NK-92 (cell line): Measurements from ENCODE around the gene FAM72B.
"Not testable (repeated sequence)": the region's sequence is repeated elsewhere in the genome, so short reads cannot be mapped to it uniquely, and the experiment has no call there.

Source experiments
- DNase-seq: peaks from one replicate; lab custom pipeline; 2025; ENCODE audit not compliant: unreplicated experiment; lab: John Stamatoyannopoulos, UW

The FAM72B gene

DNA sequence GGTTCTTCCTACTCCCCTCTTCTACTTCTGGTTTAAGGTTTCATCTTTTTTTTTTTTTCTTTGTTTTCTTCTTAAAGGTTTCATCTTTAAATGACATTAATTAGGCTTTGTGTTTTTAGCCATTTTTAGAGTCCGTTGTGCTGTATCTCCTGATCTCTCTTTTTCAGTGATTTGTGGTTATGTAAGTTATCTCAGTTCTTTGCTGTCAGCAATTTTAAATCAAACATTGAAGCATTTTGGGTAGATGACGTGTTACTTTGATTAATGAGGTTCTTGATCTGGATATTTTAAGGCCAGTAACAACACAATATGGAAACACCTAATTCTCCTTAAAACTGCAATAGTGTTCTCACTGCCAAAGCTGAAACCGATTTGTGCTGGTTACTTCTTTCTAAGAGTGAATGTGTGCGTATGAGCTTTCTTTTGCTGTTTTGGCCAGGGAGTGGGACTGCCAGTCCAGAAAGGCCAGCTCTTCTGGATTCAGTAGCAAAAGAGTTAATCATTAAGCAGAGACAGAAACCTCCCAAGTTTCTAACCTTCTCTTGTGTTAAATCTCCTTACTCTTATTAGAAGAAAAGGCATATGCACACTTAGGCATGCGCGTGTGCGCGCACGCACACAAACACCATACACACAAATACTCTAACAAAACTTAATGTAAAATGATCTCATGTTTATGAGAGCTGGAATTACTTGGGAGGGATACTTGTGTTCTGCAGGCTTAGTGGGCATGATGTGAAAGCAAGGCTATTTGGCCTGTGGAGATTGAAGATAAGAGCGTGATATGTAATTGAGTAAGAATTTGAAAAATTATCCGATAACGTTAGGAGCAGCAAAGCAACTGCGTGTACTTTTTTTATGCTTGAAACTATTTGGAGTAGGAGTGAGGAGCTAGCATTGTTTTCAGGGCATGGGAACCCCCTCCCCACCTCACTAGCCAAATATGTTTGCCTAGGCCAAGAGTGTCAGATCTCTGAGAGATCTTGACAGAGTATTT is 17.1 kb upstream of the FAM72B start:
- DNase-seq, result not testable (repeated sequence)

DNA sequence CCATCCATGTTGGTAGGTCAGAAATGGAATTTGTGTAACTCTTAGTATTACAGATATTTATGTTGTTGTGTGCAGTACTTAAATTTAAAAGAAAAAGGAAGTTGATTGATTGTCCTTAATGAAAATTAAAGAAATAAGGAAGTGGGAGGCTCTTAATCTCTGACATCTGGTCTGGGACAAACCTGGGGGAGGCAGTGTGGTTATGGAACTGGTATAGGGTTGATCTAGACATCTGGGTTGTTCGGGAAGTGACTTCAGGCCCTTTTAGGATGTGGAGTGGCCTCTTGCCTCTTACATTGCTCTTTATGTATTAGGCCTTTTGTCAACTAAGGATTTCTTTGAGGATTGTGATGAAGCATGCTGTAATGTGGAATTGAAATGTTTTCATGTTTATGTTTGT is 16.1 kb upstream of the FAM72B start:
- not testable (repeated sequence) for DNase-seq

DNA sequence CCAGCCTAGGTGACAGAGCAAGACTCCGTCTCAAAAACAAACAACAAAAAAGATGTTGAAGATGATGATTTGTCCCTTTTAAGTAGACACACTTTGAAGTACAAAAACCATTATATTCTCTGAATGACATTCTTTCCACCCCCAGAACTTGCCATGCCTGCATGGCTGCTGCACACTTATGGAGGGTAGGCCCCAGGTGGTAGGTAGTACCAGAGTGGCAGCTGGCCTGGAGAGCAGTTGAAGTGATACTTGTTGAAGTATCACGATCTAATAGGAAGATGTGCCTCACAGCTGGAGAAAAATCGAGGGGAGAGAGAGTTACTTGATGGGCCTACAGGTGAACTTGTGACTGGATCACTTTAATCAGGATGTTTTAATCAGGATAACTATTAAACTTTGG is 15.6 kb upstream of the FAM72B start:
- not testable (repeated sequence) for DNase-seq

DNA sequence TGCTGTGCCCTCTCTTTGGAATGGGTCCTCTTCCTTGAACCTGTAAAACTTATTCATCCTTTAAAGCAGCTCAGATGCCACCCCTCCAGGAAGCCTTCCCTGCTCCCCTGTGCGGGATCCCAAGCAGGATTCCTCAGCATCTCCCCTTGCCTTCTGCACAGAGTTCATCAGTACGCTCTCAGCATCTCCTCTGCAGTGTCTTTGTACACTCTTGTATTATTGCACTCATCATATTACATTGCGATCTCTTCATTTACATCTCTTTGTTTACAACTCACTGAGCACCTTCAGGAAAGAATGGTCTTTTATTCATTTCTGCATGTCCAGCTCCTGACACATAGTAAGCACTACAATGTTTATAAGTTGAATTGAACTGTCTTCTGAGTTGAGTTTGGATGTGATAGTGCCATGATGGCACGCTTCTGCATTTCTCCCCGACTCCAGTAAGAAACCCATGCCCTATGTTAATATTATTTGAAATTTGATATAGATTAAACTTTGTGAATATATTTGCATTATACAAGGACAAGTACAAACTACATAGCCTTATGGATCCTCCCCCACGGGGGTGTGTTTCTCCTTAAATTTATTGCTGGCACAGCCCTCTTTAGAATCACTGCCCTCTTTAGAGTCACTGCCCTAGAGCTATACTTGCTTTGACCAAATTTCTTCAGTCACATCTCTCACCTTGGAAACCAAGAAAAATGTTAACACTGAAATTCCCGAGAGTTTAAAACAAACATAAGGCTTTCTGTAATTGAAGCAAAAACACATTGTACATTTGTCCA is 13.1 kb upstream of the FAM72B start:
- not testable (repeated sequence) for DNase-seq

DNA sequence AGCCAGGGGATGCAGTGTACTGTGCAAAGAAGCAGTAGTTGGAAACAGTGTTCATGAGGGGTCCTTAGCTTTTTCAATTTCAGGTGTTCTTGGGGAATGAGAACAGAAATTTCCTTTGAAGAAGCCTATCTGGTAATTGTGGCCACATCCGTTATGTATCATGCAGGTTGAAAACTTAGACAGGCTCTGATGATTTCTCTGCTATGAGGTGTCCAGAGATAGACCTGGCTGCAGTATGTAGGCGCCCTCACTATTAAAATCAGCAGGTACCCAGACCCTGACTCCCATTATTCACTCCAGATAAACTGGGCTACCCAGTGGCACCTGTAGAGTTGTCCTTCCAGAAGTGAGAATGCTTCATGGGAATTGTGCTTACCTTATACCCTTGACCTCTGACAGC is 8.4 kb upstream of the FAM72B start:
- not testable (repeated sequence) for DNase-seq

DNA sequence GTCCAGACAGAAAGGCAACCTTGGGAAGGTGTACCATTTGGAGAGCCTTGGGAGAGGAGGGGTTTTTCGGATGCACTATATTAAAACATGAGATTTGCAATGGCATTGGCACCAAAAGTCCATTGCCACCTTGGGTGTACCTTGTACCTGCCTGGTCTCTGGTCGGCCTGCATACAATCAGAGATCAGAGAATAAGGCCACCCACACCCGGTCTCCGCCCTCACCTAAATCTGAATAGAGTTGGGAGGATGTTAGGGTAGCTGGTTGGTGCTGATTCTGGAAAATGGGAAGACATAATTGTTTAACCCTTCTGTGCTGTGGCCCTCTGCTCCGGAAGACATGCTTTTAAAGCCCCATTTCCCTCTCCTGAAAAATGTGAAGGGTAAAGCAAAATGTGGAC is 3.8 kb upstream of the FAM72B start:
- not testable (repeated sequence) for DNase-seq

DNA sequence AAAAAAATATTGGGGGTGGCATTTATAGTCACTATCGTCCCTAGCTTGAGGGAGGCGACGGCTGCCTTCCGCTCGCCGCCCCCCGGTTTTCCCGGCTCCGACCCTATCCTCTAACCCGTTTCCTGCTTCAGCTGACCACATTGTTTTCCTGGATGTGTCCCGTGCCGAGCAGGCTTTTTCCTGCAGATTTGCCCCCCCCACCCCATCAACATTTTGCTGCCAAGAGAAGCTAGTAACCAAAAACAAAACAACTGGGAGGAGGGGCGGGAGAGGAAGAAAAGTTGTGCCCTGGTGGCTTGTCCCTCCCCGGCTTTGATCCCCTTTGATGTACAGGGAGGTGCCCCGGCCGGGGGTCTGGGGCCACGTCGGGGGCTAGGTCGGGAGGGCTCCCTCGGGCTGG is 2.1 kb upstream of the FAM72B start:
- not testable (repeated sequence) for DNase-seq

DNA sequence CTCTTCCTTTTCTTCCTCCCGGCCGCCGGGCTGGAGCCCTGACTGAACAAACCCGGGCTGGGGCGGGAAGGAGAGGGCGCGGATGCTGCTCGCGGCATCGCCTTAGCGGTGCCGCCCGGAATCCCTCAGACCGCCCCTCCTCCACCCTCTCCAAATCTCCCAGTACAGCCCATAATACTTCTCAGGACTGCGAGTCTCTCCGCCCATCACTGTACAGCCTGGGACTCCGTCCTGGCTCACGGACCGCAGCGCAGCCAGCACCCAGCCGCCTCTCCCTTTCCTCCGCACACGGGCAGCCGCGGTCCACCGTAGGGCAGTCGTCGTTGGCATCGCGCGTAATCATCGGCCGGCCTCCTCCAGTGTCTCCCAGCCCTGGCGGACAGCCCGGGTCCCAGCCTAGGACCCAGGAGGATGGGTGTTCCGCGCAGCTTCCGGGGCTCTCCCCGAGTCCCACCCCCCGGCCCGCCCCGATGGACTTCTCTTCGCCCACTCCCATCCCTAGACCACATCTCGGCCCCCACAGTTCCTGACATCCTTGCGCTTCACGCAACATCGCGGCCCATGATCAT is 1.1 kb upstream of the FAM72B start:
- DNase-seq, result not testable (repeated sequence)

DNA sequence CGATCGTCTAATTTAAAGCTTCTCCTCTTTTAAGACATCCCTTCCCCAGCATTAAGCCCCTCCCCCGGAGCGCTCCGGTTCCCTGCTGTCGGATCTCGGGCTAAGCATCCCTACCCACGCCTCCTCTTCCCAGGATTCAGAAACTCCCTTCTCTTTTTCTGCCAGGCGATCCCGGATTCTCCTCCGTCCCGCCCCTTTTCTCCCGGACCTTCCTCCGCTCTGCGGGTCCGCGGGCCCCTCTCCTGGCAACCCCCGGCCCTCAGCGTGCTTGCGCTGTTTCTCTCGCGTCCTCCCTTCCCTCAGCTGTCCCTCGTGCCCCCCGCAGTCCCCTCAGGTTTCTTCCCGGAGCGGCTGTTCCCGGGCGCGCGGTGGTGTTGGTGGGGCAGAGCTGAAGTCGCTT is 273 bp downstream of the FAM72B start:
- not testable (repeated sequence) for DNase-seq

DNA sequence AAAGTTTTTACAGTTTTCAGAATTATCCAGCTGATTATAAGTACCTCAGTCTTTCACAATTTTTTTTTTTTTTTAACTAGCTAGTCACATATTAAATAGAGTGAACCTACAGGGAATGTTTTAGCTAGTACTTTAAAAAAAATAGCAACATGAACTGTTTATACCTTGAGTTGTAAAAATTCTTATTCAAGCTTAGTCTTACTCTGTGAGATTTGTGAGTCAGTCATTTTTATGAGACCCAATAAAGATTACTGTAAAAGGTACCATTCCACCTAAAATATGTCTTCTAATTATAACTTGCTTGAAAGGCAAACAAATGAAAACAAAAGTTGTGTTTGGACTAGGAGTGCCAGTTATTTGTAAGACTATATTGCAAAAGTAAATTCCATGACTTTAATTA is 5.9 kb downstream of the FAM72B start:
- not testable (repeated sequence) for DNase-seq

DNA sequence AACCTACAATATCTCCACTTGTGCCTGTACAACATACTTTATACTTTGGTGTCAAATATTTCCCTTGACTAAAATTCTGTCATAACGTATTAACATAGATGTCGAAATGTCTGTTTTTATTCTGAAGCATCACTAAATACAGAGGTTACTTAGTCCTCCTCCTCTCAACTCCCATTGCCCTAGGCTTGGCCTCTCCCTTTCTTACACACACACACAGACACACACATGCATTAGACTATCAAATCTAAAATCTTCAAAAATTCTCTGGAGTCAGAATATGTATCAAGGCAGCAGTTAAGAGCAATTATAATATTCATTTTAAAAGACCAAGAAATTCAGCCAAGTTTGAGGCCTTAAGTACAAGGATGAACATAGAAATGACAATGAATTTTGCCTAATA is 7.5 kb downstream of the FAM72B start:
- not testable (repeated sequence) for DNase-seq

DNA sequence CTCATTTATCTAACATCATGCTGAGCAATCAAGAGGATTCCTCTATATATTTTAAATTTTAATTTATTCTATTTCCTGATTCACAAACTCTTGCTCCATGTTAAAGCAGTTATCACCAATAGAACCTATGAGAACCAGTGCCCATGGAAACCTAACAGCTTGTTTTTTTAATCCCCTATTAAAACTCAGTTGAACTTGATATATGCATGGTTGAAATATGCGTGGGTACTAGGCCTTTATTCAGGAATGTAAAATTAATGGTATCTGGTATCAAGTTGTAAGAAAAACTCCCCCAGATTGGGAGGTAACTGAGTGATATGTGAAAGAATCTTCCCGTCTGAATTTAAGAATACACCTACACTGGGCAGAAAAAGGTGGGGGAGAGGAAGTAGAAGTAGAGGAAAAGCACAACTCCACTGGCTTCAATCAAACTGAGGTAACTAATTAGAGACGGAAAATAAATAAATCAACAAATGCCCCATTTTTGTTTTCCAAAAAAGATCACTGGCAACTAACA is 15.9 kb downstream of the FAM72B start:
- not testable (repeated sequence) for DNase-seq

DNA sequence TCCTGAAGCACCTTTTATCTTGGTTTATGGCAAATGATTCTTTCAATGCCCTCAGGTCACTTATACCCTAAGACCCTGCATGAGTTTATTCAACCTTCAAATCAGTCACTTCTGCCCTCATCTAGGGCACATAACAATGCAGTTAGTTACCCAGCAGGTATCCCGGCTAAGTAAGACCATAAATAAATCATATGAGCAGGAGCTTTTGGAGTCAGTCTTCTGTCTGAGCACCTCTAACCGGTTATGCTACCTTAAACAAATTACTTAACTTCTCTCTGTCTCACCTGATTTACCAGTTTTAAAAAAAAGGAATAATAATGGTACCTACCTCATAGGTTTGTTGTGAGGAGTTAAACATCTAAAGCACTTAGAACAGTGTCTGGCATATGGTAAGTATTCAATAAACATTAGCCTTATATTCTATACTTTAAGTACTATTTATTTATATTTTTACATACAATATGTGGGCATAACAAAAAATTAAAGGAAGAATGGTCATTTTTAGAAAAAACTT is 16.9 kb downstream of the FAM72B start:
- DNase-seq, result not testable (repeated sequence)

DNA sequence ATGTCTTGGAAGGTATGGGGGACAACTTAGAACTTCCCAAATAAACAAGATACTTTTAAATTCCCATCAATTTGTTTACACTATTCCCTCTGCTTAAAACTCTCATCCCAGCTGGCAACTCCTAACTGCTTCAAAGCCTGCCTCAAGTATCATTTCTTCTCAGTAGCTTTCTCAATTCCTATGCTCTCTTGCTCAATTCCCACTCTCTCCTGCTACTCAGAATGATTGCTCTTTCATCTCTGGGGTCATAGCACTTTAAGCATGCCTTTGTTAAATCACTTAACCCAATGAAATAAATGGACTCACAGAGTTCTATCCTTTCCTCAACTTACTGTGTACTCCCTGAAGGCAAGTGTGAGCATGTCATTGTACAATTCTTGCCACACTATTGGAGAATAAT is 18.8 kb downstream of the FAM72B start:
- DNase-seq, result not testable (repeated sequence)

DNA sequence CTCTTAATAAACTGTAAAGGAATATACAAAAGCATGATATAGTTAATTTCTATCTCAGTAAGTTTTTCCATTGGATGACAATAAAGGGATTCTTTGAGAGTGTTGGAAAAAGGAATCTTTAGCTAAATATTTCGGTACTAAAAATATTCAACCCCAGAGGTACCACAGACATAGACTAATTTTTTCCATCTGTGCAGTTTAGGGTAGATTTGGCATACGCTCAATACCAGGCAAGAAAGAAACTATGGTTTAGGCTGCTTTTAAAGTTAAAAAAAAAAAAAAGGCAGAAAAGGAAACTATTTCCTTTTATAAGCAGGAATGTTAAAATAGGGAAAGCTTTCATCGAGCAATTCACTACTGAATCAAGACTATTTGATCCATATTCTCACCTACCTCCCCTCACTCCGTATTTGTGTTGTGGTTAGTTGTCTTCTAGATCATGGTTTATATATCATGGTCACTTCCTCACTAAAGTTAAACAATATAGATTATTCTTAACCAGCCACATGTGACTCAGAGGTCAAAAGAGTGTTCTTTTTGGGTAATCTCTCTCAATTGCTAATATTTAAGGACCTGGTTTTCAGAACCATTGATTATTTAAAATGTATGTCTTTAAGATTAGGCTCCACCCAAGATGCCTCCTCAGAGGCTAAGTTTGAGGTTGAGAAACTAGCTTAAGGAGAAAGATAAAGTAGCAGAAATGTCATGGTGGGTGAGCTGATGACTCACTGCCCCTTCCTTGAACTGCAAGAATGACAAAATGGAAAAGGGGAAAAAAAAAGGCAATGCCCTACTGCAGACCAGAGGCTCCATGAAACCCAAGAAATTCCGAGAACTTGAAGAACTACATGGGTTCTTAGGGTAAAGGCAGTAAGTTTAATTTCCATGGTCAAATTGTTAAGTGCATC is 20.0 kb downstream of the FAM72B start:
- DNase-seq, result not testable (repeated sequence)

DNA sequence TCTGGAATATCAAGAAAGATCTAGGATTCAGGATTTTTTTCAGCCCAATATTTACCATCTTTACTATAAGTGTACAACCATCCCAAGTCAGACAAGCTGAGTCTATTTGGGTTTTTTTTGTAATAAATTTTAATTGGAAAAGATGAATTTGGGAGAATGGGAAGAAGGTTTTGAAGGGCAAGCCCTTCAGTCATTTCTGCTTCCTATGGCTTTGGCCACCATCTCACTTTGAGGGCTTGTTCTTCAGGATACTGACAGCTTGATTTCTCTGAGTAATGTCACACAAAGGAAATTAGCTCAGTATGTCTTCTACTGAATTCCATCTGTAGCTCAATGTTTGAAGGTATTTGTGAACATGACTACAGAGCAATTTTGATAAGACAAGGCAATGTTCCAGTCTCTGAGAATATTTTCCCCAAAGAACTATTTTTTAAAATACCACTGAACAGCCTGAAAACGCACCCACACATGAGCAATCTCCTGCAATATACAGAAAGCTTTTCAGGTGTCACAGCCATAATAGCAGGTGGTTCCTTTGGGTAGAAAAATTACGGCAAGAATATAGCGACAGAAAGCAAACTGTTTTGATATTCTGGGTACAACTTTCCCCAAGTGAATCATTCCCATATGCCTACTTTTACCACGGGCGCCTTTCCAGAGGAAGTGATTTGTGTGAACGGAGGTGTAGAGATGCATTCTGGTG is 22.8 kb downstream of the FAM72B start:
- DNase-seq, result not testable (repeated sequence)

DNA sequence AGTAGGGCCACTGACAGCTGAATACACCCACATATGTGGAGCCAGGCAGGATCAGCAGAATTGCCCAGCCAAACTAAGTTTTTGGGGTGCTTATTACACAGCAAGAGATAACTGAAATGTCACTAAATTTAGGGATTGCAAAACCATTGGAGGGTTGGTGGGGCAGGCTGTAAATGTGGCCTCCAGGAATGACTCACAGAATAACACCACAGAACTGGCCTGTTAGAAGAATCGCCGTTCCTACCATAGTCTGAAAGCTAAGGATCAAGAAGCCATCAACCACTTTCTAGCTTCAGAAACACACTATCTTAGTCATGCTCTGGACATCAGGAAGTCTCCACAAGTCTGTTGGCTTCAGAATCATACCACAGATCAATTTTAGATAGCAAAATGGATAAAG is 24.0 kb downstream of the FAM72B start:
- DNase-seq, result not testable (repeated sequence)

DNA sequence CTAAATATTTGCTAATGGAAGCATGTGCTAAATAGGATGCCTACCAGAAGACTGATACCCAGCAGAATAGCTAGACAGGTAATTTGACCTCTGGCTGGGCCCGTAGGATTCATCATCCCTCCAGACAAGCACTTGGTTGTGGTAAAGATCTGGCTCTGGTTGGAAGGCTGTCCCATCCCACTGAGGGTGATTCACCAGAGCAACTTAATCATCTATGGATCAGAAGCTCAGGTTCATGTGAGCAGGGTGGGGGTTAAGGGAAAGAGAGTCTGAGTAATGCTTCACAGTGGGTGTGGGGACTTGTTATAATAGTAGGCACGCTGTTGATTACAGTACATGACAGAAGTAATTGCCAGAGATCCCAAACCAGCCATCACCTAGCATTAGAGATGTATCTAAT is 26.5 kb downstream of the FAM72B start:
- not testable (repeated sequence) for DNase-seq

DNA sequence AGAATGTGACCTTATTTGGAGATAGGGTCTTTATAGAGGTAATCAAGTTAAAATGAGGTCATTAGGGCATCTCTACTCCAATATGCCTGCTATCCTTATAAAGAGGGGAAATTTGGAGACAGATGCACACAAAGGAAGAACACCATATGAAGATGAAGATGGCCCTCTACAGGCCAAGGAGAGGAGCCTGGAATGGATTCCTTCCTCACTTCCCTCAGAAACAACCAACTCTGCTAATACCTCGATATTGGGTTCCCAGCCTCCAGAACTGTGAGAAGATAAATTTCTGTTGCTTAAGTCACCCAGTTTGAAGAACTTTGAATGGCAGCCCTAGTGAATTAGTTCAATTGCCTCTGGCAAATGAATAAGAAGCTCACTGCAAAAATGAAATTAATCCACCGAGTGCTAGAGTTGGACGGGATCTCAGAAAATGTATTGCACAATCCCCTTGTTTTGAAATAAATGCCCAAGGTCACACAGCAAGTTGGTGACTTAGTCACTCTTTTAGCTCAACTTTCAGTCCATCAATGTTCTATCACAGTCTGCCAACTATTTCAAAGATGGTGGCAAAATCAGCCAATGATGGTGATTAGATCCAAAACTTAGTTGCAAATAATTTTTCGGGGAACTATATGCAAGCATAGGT is 27.1 kb downstream of the FAM72B start:
- not testable (repeated sequence) for DNase-seq
